ENCODE data around the gene GABRD.
"Not testable (repeated sequence)": the region's sequence is repeated elsewhere in the genome, so short reads cannot be mapped to it uniquely, and the experiment has no call there.

GABRD gene

DNA sequence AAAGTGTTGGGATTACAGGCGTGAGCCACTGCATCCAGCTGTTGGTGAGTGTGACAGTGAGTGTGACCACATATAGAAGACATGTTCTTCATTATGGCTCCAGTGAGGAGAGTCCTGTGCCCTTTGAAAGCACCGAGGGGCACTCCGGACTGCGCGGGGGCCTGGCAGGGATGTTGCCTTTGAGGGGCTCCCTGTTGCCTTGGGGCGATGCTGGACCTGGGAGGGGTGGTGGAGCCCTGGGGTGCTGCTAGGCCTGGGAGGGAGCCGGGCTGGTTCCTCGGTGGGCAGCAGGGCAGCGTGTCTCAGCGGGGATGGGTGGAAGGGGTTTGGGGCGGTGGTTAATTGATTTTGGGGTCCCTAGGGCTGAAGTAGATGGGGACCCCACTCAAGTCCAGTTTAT is 41.0 kb upstream of the GABRD start:
- Histone ChIP-seq H3K9me3 (ENCODE audit: control insufficient read depth, insufficient read depth, low read length) (peaks cover 22% of the 10 kb centered on the region; the same call in 1 of the 2 replicates), H3K4me2 (ENCODE audit: low read length) (no peak overlapping the region), H4K20me1 (ENCODE audit: control insufficient read depth, insufficient read depth, low read depth, low read length) (no peaks in the 10 kb centered on the region), H3F3A (ENCODE audit: control insufficient read depth, insufficient read depth) (no peaks in the 10 kb centered on the region), H3K36me3 (ENCODE audit: control insufficient read depth, low read length) (no peaks in the 10 kb centered on the region), H3K9me2 (replicated peaks; ENCODE audit: control insufficient read depth, low read length) (no peaks in the 10 kb centered on the region), H3K27ac (ENCODE audit: low read depth, low read length) (no peak overlapping the region), H3K79me2 (ENCODE audit: control insufficient read depth, low read length) (no peaks in the 10 kb centered on the region), H3K4me3 (ENCODE audit: low read length) (no peak overlapping the region), H3K27me3 (ENCODE audit: control insufficient read depth, low read length) (no peaks in the 10 kb centered on the region), H3K4me1 (ENCODE audit: control insufficient read depth, low read length) (no peaks in the 10 kb centered on the region)
- no peak for TF ChIP-seq EZH2phosphoT487 (IDR thresholded peaks at IDR 0.05; ENCODE audit: borderline replicate concordance, low read length)
- TF ChIP-seq CTCF (IDR thresholded peaks at IDR 0.05; ENCODE audit: low read depth, low read length, poor library complexity, severe bottlenecking) = no peak

DNA sequence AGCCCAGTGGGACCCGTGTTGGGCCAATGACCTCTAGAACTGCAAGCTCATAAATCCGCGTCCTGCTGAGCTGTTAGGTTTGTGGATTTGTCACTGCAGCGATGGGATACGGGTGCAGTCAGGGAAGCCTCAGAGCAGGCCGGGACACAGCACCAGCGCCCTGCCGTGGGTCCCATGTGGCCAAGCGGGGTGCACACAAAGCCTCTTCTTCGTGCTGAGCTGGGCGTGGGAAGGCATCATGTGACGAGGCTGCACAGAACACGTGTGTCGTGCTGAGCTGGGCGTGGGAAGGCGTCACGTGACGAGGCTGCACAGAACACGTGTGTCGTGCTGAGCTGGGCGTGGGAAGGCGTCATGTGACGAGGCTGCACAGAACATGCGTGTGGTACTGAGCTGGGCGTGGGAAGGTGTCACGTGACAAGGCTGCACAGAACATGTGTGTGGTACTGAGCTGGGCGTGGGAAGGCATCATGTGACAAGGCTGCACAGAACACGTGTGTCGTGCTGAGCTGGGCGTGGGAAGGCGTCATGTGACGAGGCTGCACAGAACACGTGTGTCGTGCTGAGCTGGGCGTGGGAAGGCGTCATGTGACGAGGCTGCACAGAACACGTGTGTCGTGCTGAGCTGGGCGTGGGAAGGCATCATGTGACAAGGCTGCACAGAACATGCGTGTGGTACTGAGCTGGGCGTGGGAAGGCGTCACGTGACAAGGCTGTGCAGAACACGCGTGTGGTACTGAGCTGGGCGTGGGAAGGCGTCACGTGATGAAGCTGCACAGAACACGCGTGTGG is 40.3 kb upstream of the GABRD start:
- not testable (repeated sequence) for H3K27ac ChIP-seq (ENCODE audit: low read depth, low read length); H3K9me2 ChIP-seq (replicated peaks; ENCODE audit: control insufficient read depth, low read length); H3K79me2 ChIP-seq (ENCODE audit: control insufficient read depth, low read length); H3F3A ChIP-seq (ENCODE audit: control insufficient read depth, insufficient read depth); H3K4me3 ChIP-seq (ENCODE audit: low read length); H4K20me1 ChIP-seq (ENCODE audit: control insufficient read depth, insufficient read depth, low read depth, low read length); H3K4me1 ChIP-seq (ENCODE audit: control insufficient read depth, low read length); H3K4me2 ChIP-seq (ENCODE audit: low read length); H3K27me3 ChIP-seq (ENCODE audit: control insufficient read depth, low read length); H3K36me3 ChIP-seq (ENCODE audit: control insufficient read depth, low read length)
- H3K9me3 ChIP-seq (ENCODE audit: control insufficient read depth, insufficient read depth, low read length) = peaks cover 22% of the 10 kb centered on the region; the same call in 1 of the 2 replicates

GRCh38 chr1:1979482-1980165 is 39.5 kb upstream of the GABRD start:
- H3K27me3 ChIP-seq (ENCODE audit: control insufficient read depth, low read length) = no peaks in the 10 kb centered on the region
- H3K4me2 ChIP-seq (ENCODE audit: low read length) = no peak overlapping the region
- no peaks in the 10 kb centered on the region for H3F3A ChIP-seq (ENCODE audit: control insufficient read depth, insufficient read depth)
- peaks cover 22% of the 10 kb centered on the region; the same call in 1 of the 2 replicates for H3K9me3 ChIP-seq (ENCODE audit: control insufficient read depth, insufficient read depth, low read length)
- H3K27ac ChIP-seq (ENCODE audit: low read depth, low read length) = no peak overlapping the region
- H3K36me3 ChIP-seq (ENCODE audit: control insufficient read depth, low read length) = no peaks in the 10 kb centered on the region
- H3K4me1 ChIP-seq (ENCODE audit: control insufficient read depth, low read length) = no peaks in the 10 kb centered on the region
- no peaks in the 10 kb centered on the region for H4K20me1 ChIP-seq (ENCODE audit: control insufficient read depth, insufficient read depth, low read depth, low read length)
- no peaks in the 10 kb centered on the region for H3K9me2 ChIP-seq (replicated peaks; ENCODE audit: control insufficient read depth, low read length)
- no peak overlapping the region for H3K4me3 ChIP-seq (ENCODE audit: low read length)
- H3K79me2 ChIP-seq (ENCODE audit: control insufficient read depth, low read length) = no peaks in the 10 kb centered on the region
- no peak for TF ChIP-seq CTCF (IDR thresholded peaks at IDR 0.05; ENCODE audit: low read depth, low read length, poor library complexity, severe bottlenecking)
- no peak for TF ChIP-seq EZH2phosphoT487 (IDR thresholded peaks at IDR 0.05; ENCODE audit: borderline replicate concordance, low read length)
